Endothelial cell of umbilical vein (primary cell): Measurements from ENCODE around the gene ARF1.

ENCODE experiments used
- CTCF ChIP-seq, 2 donors: IDR thresholded peaks; 1 replicate in 1 of 2; 2 replicates in 1 of 2; pipeline ENCODE4 v1.5.1; 2011; ENCODE audit warnings: low read length in 2 of 2, mild to moderate bottlenecking in 2 of 2, moderate library complexity in 2 of 2, control low read depth in 1 of 2, inconsistent platforms in 1 of 2, low read depth in 1 of 2; ENCODE audit not compliant: insufficient read depth in 1 of 2; ENCODE audit errors: extremely low read depth in 1 of 2
- EZH2 ChIP-seq: IDR thresholded peaks from 2 replicates; pipeline ENCODE4 v1.6.1; 2012; ENCODE audit warnings: borderline replicate concordance, low read depth, mild to moderate bottlenecking, moderate library complexity, low read length, inconsistent platforms; ENCODE audit not compliant: severe bottlenecking
- POLR2A ChIP-seq: IDR thresholded peaks from 2 replicates; pipeline ENCODE4 v1.6.1; 2012; ENCODE audit warnings: low read depth, mild to moderate bottlenecking, control low read depth, low read length

- peak; percentile 50 for TF ChIP-seq POLR2A
- no peak for TF ChIP-seq CTCF (IDR thresholded peaks at IDR 0.05; ENCODE audit: extremely low read depth in 1 of 2, insufficient read depth in 1 of 2, low read depth in 1 of 2, low read length in 2 of 2)
- TF ChIP-seq EZH2, result no peak
These were observed 2.9 kb downstream of the ARF1 start for GRCh38 chr1:228085287-228085951.
